OCI-LY1 (cell line): Measurements from ENCODE around the gene SVOP.

Source experiments
- H2AFZ ChIP-seq: fragments of 200-600 bp; sonication (generic), shearing (Covaris generic); 2 replicates; pipeline ENCODE4 v1.6.0; 2014; ENCODE audit warnings: antibody characterized with exemption, mild to moderate bottlenecking, low read length
- H3F3A ChIP-seq: fragments of 200-600 bp; sonication (generic), shearing (Covaris generic); 2 replicates; pipeline ENCODE4 v1.6.0; 2014; ENCODE audit warnings: mild to moderate bottlenecking, antibody characterized with exemption, low read length, moderate library complexity; ENCODE audit not compliant: insufficient read depth
- H3K27ac ChIP-seq: fragments of 200-600 bp; sonication (generic); 2 replicates; pipeline ENCODE4 v1.5.1; 2014; ENCODE audit warnings: low read length, mixed run types, mild to moderate bottlenecking, low read depth; ENCODE audit not compliant: poor library complexity, severe bottlenecking
- H3K27me3 ChIP-seq: fragments of 200-600 bp; sonication (generic); 2 replicates; pipeline ENCODE4 v1.6.0; 2014; ENCODE audit warnings: antibody characterized with exemption, mild to moderate bottlenecking, low read length, moderate library complexity; ENCODE audit not compliant: insufficient read depth
- H3K36me3 ChIP-seq: fragments of 200-600 bp; sonication (generic); 2 replicates; pipeline ENCODE4 v1.6.1; 2014; ENCODE audit warnings: mild to moderate bottlenecking, antibody characterized with exemption, low read length, moderate library complexity, mixed read lengths; ENCODE audit not compliant: insufficient read depth
- H3K4me1 ChIP-seq: fragments of 200-600 bp; sonication (generic); 2 replicates; pipeline ENCODE4 v1.5.1; 2014; ENCODE audit warnings: mild to moderate bottlenecking, low read length, moderate library complexity; ENCODE audit not compliant: insufficient read depth, severe bottlenecking
- H3K4me2 ChIP-seq: fragments of 200-600 bp; sonication (generic), shearing (Covaris generic); 2 replicates; pipeline ENCODE4 v1.6.1; 2014; ENCODE audit warnings: low read length
- H3K4me3 ChIP-seq: fragments of 200-600 bp; sonication (generic); 2 replicates; pipeline ENCODE4 v1.5.1; 2014; ENCODE audit warnings: low read length, low read depth, mild to moderate bottlenecking, mixed read lengths; ENCODE audit not compliant: poor library complexity, severe bottlenecking
- H3K79me2 ChIP-seq: fragments of 200-600 bp; shearing (Covaris generic); 2 replicates; pipeline ENCODE4 v1.6.1; 2016; ENCODE audit warnings: mixed run types, low read length, mixed read lengths; ENCODE audit not compliant: insufficient read depth
- H3K9ac ChIP-seq: fragments of 200-600 bp; sonication (generic), shearing (Covaris generic); 2 replicates; pipeline ENCODE4 v1.6.1; 2014; ENCODE audit warnings: mild to moderate bottlenecking, low read length, mixed read lengths
- H3K9me2 ChIP-seq: fragments of 200-600 bp; sonication (generic), shearing (Covaris generic); 2 replicates; pipeline ENCODE4 v1.6.1; 2014; ENCODE audit warnings: low read depth, mild to moderate bottlenecking, low read length, mixed read lengths
- H3K9me3 ChIP-seq: fragments of 200-600 bp; shearing (Covaris generic); 2 replicates; pipeline ENCODE4 v1.6.1; 2014; ENCODE audit warnings: low read length, mixed read lengths
- H4K20me1 ChIP-seq: fragments of 200-600 bp; sonication (generic), shearing (Covaris generic); 2 replicates; pipeline ENCODE4 v1.6.0; 2016; ENCODE audit warnings: mild to moderate bottlenecking, low read length; ENCODE audit not compliant: insufficient read depth
- EZH2 ChIP-seq: fragments of 200-600 bp; sonication (generic), shearing (Covaris generic); IDR thresholded peaks from 2 replicates; pipeline ENCODE4 v1.8.0; 2017; ENCODE audit warnings: borderline replicate concordance, mixed run types, mild to moderate bottlenecking, antibody characterized with exemption, low read length, moderate library complexity, mixed read lengths
- TF ChIP-seq, protein P1 (sequence below): fragments of 200-600 bp; sonication (generic), shearing (Covaris generic); IDR thresholded peaks from 2 replicates; pipeline ENCODE4 v1.5.1; 2017; ENCODE audit warnings: mild to moderate bottlenecking, antibody characterized with exemption, low read length, moderate library complexity, mixed read lengths

Gene SVOP

GRCh38 chr12:108930756-108931155 is 90.1 kb downstream of the SVOP start:
- H2AFZ ChIP-seq: no peak overlapping the region
- no peaks in the 10 kb centered on the region for H3K9me3 ChIP-seq
- no peak overlapping the region for H3K27ac ChIP-seq
- H3K79me2 ChIP-seq: no peaks in the 10 kb centered on the region
- no peaks in the 10 kb centered on the region for H3K27me3 ChIP-seq
- H3F3A ChIP-seq: no peaks in the 10 kb centered on the region
- no peak overlapping the region for H3K9ac ChIP-seq
- H3K9me2 ChIP-seq: no peaks in the 10 kb centered on the region
- H3K4me2 ChIP-seq: no peak overlapping the region
- H4K20me1 ChIP-seq: no peaks in the 10 kb centered on the region
- H3K4me1 ChIP-seq: peaks cover 5% of the 10 kb centered on the region
- H3K36me3 ChIP-seq: no peaks in the 10 kb centered on the region
- H3K4me3 ChIP-seq: no peak overlapping the region
- no peak for TF ChIP-seq EZH2
- TF ChIP-seq, protein P1, sequence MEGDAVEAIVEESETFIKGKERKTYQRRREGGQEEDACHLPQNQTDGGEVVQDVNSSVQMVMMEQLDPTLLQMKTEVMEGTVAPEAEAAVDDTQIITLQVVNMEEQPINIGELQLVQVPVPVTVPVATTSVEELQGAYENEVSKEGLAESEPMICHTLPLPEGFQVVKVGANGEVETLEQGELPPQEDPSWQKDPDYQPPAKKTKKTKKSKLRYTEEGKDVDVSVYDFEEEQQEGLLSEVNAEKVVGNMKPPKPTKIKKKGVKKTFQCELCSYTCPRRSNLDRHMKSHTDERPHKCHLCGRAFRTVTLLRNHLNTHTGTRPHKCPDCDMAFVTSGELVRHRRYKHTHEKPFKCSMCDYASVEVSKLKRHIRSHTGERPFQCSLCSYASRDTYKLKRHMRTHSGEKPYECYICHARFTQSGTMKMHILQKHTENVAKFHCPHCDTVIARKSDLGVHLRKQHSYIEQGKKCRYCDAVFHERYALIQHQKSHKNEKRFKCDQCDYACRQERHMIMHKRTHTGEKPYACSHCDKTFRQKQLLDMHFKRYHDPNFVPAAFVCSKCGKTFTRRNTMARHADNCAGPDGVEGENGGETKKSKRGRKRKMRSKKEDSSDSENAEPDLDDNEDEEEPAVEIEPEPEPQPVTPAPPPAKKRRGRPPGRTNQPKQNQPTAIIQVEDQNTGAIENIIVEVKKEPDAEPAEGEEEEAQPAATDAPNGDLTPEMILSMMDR: no peak

DNA sequence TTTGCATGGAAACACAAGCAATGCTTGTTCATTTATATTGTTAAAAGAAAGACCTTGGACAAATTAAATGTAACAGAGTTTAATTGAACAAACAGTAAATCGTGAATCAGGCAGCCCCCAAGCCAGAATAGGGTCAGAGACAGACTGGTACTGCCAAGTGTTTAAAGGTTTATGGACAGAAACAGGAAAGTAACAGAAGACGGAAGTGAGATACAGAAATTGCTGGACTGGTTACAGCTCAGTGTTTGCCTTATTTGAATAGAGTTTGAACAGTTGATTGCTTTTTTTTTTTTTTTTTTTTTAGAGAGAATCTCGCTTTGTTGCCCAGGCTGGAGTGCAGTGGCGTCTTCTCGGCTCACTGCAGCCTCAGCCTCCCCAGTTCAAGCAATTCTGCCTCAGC is 90.7 kb downstream of the SVOP start:
- no peak overlapping the region for H3K9ac ChIP-seq
- H3K9me2 ChIP-seq: no peaks in the 10 kb centered on the region
- no peak overlapping the region for H3K4me2 ChIP-seq
- H3K9me3 ChIP-seq: no peaks in the 10 kb centered on the region
- no peaks in the 10 kb centered on the region for H3K79me2 ChIP-seq
- no peak for TF ChIP-seq EZH2
- TF ChIP-seq, protein P1: no peak
- peaks cover 5% of the 10 kb centered on the region for H3K4me1 ChIP-seq
- H3K36me3 ChIP-seq: no peaks in the 10 kb centered on the region
- H3K27ac ChIP-seq: no peak overlapping the region
- H3F3A ChIP-seq: no peaks in the 10 kb centered on the region
- H3K27me3 ChIP-seq: no peaks in the 10 kb centered on the region
- no peak overlapping the region for H2AFZ ChIP-seq
- no peaks in the 10 kb centered on the region for H4K20me1 ChIP-seq
- no peak overlapping the region for H3K4me3 ChIP-seq

- no peaks in the 10 kb centered on the region for H3K9me2 ChIP-seq
- no peak overlapping the region for H3K4me3 ChIP-seq
- no peaks in the 10 kb centered on the region for H3K27me3 ChIP-seq
- H2AFZ ChIP-seq: no peak overlapping the region
- no peaks in the 10 kb centered on the region for H3K36me3 ChIP-seq
- H3K79me2 ChIP-seq: no peaks in the 10 kb centered on the region
- TF ChIP-seq, protein P1: no peak
- no peak for TF ChIP-seq EZH2
- H3K4me1 ChIP-seq: peaks cover 5% of the 10 kb centered on the region
- no peaks in the 10 kb centered on the region for H3K9me3 ChIP-seq
- no peaks in the 10 kb centered on the region for H4K20me1 ChIP-seq
- no peaks in the 10 kb centered on the region for H3F3A ChIP-seq
- no peak overlapping the region for H3K4me2 ChIP-seq
- no peak overlapping the region for H3K9ac ChIP-seq
- no peak overlapping the region for H3K27ac ChIP-seq
Observed at GRCh38 chr12:108928695-108929094, 92.2 kb downstream of the SVOP start.
